Upper lobe of left lung (tissue), 4 donors: ENCODE measurements around the gene CCDC3.

Experiments
- EP300 ChIP-seq, 4 donors: sonication (generic); formaldehyde crosslinking; IDR thresholded peaks; one replicate each; pipeline ENCODE4 v1.5.1; 2017; ENCODE audit warnings: antibody characterized with exemption in 4 of 4, control low read depth in 2 of 4
- POLR2A ChIP-seq, 4 donors: fragments of 450-650 bp; IDR thresholded peaks; one replicate each; pipeline ENCODE4 v1.5.1; 2016 to 2017; ENCODE audit warnings: antibody characterized with exemption in 4 of 4, mild to moderate bottlenecking in 2 of 4
- POLR2AphosphoS5 ChIP-seq, 2 donors: sonication (generic); formaldehyde crosslinking; IDR thresholded peaks; one replicate each; pipeline ENCODE4 v1.5.1; 2017; ENCODE audit warnings: antibody characterized with exemption in 2 of 2
- TF ChIP-seq, protein P1 (sequence below), 6 experiments: fragments of 450-650 bp in 4 of 6; fragments of 200-600 bp in 2 of 6; sonication (generic) in 2 of 6; IDR thresholded peaks; one replicate each; pipeline ENCODE4 v1.5.1; 2016 to 2019; ENCODE audit warnings: antibody characterized with exemption in 6 of 6

DNA sequence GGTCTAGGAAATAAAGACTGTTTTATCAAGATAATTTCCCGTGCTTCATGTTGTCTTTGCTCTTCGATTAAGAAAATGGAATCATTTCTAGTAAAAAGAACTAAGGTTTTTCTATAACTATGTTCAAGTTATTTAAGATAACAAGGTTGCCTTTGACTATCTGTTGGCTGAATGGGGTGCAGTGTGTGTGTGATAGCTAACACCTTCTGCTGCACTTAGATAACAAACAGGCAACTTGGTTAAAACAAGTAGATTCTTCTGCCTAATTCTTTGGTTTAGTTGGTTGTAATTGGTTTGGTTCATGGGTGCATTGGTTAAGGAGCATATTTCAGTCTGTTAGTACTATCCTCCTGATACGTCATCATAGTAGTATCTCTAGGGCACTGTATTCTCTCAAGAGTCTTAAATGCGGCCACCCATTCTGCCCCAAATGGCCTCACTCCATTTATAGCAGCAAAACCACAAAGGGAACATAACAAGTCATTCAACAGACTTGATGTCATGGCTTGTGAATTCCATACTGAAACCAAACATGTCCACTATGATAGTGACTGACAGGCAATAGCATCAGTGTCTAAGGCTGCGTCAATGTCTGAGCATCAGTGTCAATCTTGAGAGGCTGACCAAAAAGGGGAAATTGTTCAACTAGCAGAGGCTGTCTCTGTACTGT is 55.7 kb downstream of the CCDC3 start:
- TF ChIP-seq, protein P1, sequence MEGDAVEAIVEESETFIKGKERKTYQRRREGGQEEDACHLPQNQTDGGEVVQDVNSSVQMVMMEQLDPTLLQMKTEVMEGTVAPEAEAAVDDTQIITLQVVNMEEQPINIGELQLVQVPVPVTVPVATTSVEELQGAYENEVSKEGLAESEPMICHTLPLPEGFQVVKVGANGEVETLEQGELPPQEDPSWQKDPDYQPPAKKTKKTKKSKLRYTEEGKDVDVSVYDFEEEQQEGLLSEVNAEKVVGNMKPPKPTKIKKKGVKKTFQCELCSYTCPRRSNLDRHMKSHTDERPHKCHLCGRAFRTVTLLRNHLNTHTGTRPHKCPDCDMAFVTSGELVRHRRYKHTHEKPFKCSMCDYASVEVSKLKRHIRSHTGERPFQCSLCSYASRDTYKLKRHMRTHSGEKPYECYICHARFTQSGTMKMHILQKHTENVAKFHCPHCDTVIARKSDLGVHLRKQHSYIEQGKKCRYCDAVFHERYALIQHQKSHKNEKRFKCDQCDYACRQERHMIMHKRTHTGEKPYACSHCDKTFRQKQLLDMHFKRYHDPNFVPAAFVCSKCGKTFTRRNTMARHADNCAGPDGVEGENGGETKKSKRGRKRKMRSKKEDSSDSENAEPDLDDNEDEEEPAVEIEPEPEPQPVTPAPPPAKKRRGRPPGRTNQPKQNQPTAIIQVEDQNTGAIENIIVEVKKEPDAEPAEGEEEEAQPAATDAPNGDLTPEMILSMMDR (IDR thresholded peaks at IDR 0.05) = no peak
- TF ChIP-seq POLR2A (IDR thresholded peaks at IDR 0.05) (no peak), POLR2AphosphoS5 (IDR thresholded peaks at IDR 0.05) (no peak), EP300 (IDR thresholded peaks at IDR 0.05) (no peak)
